Testis (tissue), 3 donors: ENCODE results near the gene BTBD19. TPM values are rescaled to one million over a fixed set of nuclear protein-coding genes. Genes with fewer than 3 reads are reported as not detected.
A peak's percentile ranks its signal among the peaks of the same experiment; 100 is the strongest.

Experiments used
- DNase-seq: peaks from one replicate; pipeline ENCODE4 v3.0.0-alpha.2; 2019
- H3K27ac ChIP-seq, 2 donors: fragments of 200-600 bp; sonication (generic); one replicate each; pipeline ENCODE4 v1.5.1; 2019
- H3K27me3 ChIP-seq: fragments of 200-600 bp; sonication (generic); one replicate; pipeline ENCODE4 v1.5.1; 2019
- H3K36me3 ChIP-seq: fragments of 200-600 bp; sonication (generic); one replicate; pipeline ENCODE4 v1.5.1; 2017; ENCODE audit warnings: low read depth; ENCODE audit errors: missing control alignments
- H3K4me1 ChIP-seq: fragments of 200-600 bp; sonication (generic); one replicate; pipeline ENCODE4 v1.5.1; 2019
- H3K4me3 ChIP-seq, 2 donors: fragments of 200-600 bp; sonication (generic); one replicate each; pipeline ENCODE4 v1.5.1; 2017 to 2019
- H3K9me3 ChIP-seq: fragments of 200-600 bp; sonication (generic); one replicate; pipeline ENCODE4 v1.5.1; 2017
- CTCF ChIP-seq, 3 experiments: fragments of 450-650 bp in 2 of 3; fragments of 200-600 bp in 1 of 3; sonication (generic) in 1 of 3; IDR thresholded peaks; one replicate each; pipeline ENCODE4 v1.5.1; 2016 to 2019; ENCODE audit warnings: antibody characterized with exemption in 3 of 3, mild to moderate bottlenecking in 2 of 3, moderate library complexity in 1 of 3
- POLR2A ChIP-seq: fragments of 450-650 bp; IDR thresholded peaks from one replicate; pipeline ENCODE4 v1.6.1; 2017; ENCODE audit warnings: antibody characterized with exemption, mild to moderate bottlenecking, moderate library complexity
- WGBS, 2 donors: methylation state at CpG; one replicate each; pipeline ENCODE4 v1.1.5; 2018; 5-methylcytosine and 5-hydroxymethylcytosine counted together
- intact Hi-C: fragments of 100-400 bp; cut with DNase I; formaldehyde crosslinking; loops from one replicate; pipeline ENCODE4 v1.15.1; 2023; ENCODE audit warnings: low total_unique reads
- polyA plus RNA-seq: library from polyadenylated mRNA; stranded (reverse); fragments of 350-450 nt; fragmentation: Illumina TruSeq; extraction: RNeasy Lipid Tissue Mini Kit (QIAGEN cat#74804); gene quantifications from one replicate; pipeline ENCODE4 v1.2.3, GENCODE V29; 2014; ENCODE audit warnings: low read depth, low replicate concordance; ENCODE audit not compliant: insufficient read depth
- total RNA-seq, 2 donors: library from RNA; depleted of rRNA; stranded (reverse); fragments of >200 nt; gene quantifications; one replicate each; pipeline ENCODE4 v1.2.3, GENCODE V29; 2016

BTBD19 gene
- total and polyA plus RNA-seq, 3 donors from 2014 or later: 5.4 to 14.1 (median 10.2) TPM

GRCh38 chr1:44785501-44786137, 22.7 kb upstream of the BTBD19 start:
- intact Hi-C loops: no loop called here
- no peak overlapping the region for H3K27ac ChIP-seq
- 20 to 40% methylated on average over 10 to 11 of the region's 11 CpGs for WGBS, 2 donors
- no peaks in the 10 kb centered on the region for H3K36me3 ChIP-seq
- H3K4me3 ChIP-seq: peak overlapping the region in 1 of 2 donors; percentile 60
- DNase-seq: no peak
- H3K27me3 ChIP-seq: no peaks in the 10 kb centered on the region
- no peaks in the 10 kb centered on the region for H3K9me3 ChIP-seq
- no peak for TF ChIP-seq POLR2A
- no peak for TF ChIP-seq CTCF (IDR thresholded peaks at IDR 0.05)
- peaks cover 19% of the 10 kb centered on the region for H3K4me1 ChIP-seq

GRCh38 chr1:44786138-44786840, 22.0 kb upstream of the BTBD19 start:
- H3K9me3 ChIP-seq: no peaks in the 10 kb centered on the region
- 5 to 11% methylated on average over 14 to 23 of the region's 49 CpGs for WGBS, 2 donors
- H3K36me3 ChIP-seq: no peaks in the 10 kb centered on the region
- TF ChIP-seq POLR2A (no peak), CTCF (IDR thresholded peaks at IDR 0.05) (peak; percentile 96 to 100 (median 98))
- intact Hi-C loops: no loop called here
- no peaks in the 10 kb centered on the region for H3K27me3 ChIP-seq
- peak; percentile 80 for DNase-seq
- H3K4me3 ChIP-seq: peak overlapping the region; percentile 45 to 60
- H3K4me1 ChIP-seq: peaks cover 19% of the 10 kb centered on the region
- peak overlapping the region in 1 of 2 donors; percentile 41 for H3K27ac ChIP-seq

GRCh38 chr1:44786841-44787426, 21.4 kb upstream of the BTBD19 start:
- TF ChIP-seq CTCF (IDR thresholded peaks at IDR 0.05): no peak
- no peak for TF ChIP-seq POLR2A
- WGBS, 2 donors: 72 to 81% methylated on average over 7 to 9 of the region's 9 CpGs
- peaks cover 19% of the 10 kb centered on the region for H3K4me1 ChIP-seq
- no peak for DNase-seq
- intact Hi-C loops: no loop called here
- no peaks in the 10 kb centered on the region for H3K36me3 ChIP-seq
- no peaks in the 10 kb centered on the region for H3K27me3 ChIP-seq
- H3K27ac ChIP-seq: peak overlapping the region in 1 of 2 donors; percentile 41
- no peaks in the 10 kb centered on the region for H3K9me3 ChIP-seq
- no peak overlapping the region for H3K4me3 ChIP-seq

GRCh38 chr1:44787506-44787905, 20.8 kb upstream of the BTBD19 start:
- H3K36me3 ChIP-seq: no peaks in the 10 kb centered on the region
- H3K27ac ChIP-seq: no peak overlapping the region
- intact Hi-C loops: no loop called here
- H3K9me3 ChIP-seq: no peaks in the 10 kb centered on the region
- no peaks in the 10 kb centered on the region for H3K27me3 ChIP-seq
- no peak for DNase-seq
- H3K4me1 ChIP-seq: peaks cover 19% of the 10 kb centered on the region
- WGBS, 2 donors: 94 to 97% methylated on average over 10 of the region's 10 CpGs
- no peak overlapping the region for H3K4me3 ChIP-seq
- TF ChIP-seq CTCF (IDR thresholded peaks at IDR 0.05) (no peak), POLR2A (no peak)
